Endodermal cell (in vitro differentiated cells): ENCODE results near the gene IQGAP2. TPM values are rescaled to one million over a fixed set of nuclear protein-coding genes. Genes with fewer than 3 reads are reported as not detected.

ENCODE experiments used
- DNase-seq: peaks from one replicate; pipeline ENCODE4 v3.0.0-alpha.2; 2017
- H3K27ac ChIP-seq: 2 replicates; pipeline ENCODE4 v1.5.1; 2013; ENCODE audit warnings: mild to moderate bottlenecking, low read depth, low read length, moderate library complexity
- H3K27me3 ChIP-seq: 2 replicates; pipeline ENCODE4 v1.6.1; 2013; ENCODE audit warnings: mild to moderate bottlenecking, low read length, moderate library complexity; ENCODE audit not compliant: insufficient read depth, control insufficient read depth, poor library complexity, severe bottlenecking
- H3K36me3 ChIP-seq: 2 replicates; pipeline ENCODE4 v1.7.0; 2013; ENCODE audit warnings: mild to moderate bottlenecking, low read length, moderate library complexity; ENCODE audit not compliant: control insufficient read depth, insufficient read depth
- H3K4me1 ChIP-seq: one replicate; pipeline ENCODE4 v1.7.0; 2013; ENCODE audit warnings: low read length; ENCODE audit not compliant: control insufficient read depth, insufficient read depth
- H3K4me3 ChIP-seq: 2 replicates; pipeline ENCODE4 v1.5.1; 2013; ENCODE audit warnings: mild to moderate bottlenecking, low read length, moderate library complexity
- H3K9ac ChIP-seq: 2 replicates; pipeline ENCODE4 v1.6.1; 2013; ENCODE audit warnings: mild to moderate bottlenecking, low read length, moderate library complexity; ENCODE audit not compliant: poor library complexity, severe bottlenecking; ENCODE audit errors: extremely low read depth
- H3K9me3 ChIP-seq: 2 replicates; pipeline ENCODE4 v1.6.1; 2013; ENCODE audit warnings: mild to moderate bottlenecking, low read length, moderate library complexity; ENCODE audit not compliant: control insufficient read depth
- H3K27ac Mint-ChIP-seq: 2 replicates; pipeline ENCODE4 v1.8.0; 2020; ENCODE audit warnings: mixed read lengths
- H3K27me3 Mint-ChIP-seq: 2 replicates; pipeline ENCODE4 v1.8.0; 2021; ENCODE audit warnings: mild to moderate bottlenecking, mixed read lengths; ENCODE audit not compliant: insufficient read depth
- H3K36me3 Mint-ChIP-seq: 2 replicates; pipeline ENCODE4 v1.8.0; 2020; ENCODE audit warnings: low read depth, mixed read lengths
- H3K4me1 Mint-ChIP-seq: 2 replicates; pipeline ENCODE4 v1.8.0; 2020; ENCODE audit warnings: mixed read lengths
- H3K4me3 Mint-ChIP-seq: 2 replicates; pipeline ENCODE4 v1.8.0; 2020; ENCODE audit warnings: mild to moderate bottlenecking, moderate library complexity, mixed read lengths
- H3K9me3 Mint-ChIP-seq: 2 replicates; pipeline ENCODE4 v1.8.0; 2020; ENCODE audit warnings: mild to moderate bottlenecking, mixed read lengths
- CTCF ChIP-seq: fragments of 200-600 bp; sonication (generic); conservative IDR thresholded peaks from 2 replicates; pipeline ENCODE4 v1.5.0; 2021; ENCODE audit warnings: antibody characterized with exemption, mild to moderate bottlenecking
- WGBS, 2 experiments: methylation state at CpG; one replicate each; pipeline versions ENCODE4 v1.1.5 to v1.1.7; 2013; ENCODE audit warnings: missing lambda C conversion rate in 2 of 2, mixed read lengths in 1 of 2; ENCODE audit not compliant: insufficient coverage in 1 of 2, insufficient read length in 1 of 2; 5-methylcytosine and 5-hydroxymethylcytosine counted together
- total RNA-seq, 2 donors: library from RNA; stranded (reverse); fragmentation: NEBNext Ultra II Directional in 1 of 2; extraction: Animal tissue kit (Norgen Biotek cat#: 25700) in 1 of 2; gene quantifications; 2 replicates in 1 of 2; 3 replicates in 1 of 2; pipeline ENCODE4 v1.2.1, GENCODE V29; 2021

Gene IQGAP2
- total RNA-seq, 2 donors from 2014 or later = 8.3 to 19.4 TPM

- H3K4me1 ChIP-seq = peaks cover 7% of the 10 kb centered on the region
- H3K36me3 Mint-ChIP-seq = no peaks in the 10 kb centered on the region
- H3K36me3 ChIP-seq = no peaks in the 10 kb centered on the region
- H3K4me3 ChIP-seq = no peak overlapping the region
- no peaks in the 10 kb centered on the region for H3K9me3 ChIP-seq
- H3K9ac ChIP-seq = no peak overlapping the region
- 80 to 90% methylated on average over 1 to 3 of the region's 3 CpGs for WGBS, 2 experiments
- DNase-seq = no peak
- no peak overlapping the region for H3K27ac ChIP-seq
- no peak overlapping the region for H3K4me3 Mint-ChIP-seq
- no peak overlapping the region for H3K27ac Mint-ChIP-seq
- peaks cover 24% of the 10 kb centered on the region for H3K4me1 Mint-ChIP-seq
- no peaks in the 10 kb centered on the region for H3K27me3 ChIP-seq
- no peak for TF ChIP-seq CTCF
- H3K27me3 Mint-ChIP-seq = peaks cover 7% of the 10 kb centered on the region
- H3K9me3 Mint-ChIP-seq = no peaks in the 10 kb centered on the region
These were observed 26.2 kb upstream of the IQGAP2 start for GRCh38 chr5:76376866-76377230.

DNA sequence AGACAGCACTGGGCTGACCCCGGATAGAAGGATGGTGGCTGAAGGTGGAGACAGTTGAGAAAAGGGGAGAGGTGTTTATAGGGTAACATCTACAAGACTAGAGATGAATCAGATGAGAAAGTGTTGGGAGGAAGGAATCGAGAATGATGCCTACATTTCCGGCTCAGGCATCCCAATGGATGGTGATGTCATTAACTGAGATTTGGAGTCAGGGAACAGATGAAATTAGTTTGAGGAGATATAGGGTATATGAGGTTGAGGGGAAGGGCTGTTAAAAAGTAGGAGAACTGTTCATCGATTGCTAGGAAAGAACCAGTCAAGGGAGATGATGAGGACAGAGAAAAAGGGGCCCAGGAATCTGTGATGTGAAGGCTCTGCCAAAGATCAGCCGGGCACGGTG lies 24.7 kb upstream of the IQGAP2 start:
- 94% methylated on average over 6 of the region's 6 CpGs for WGBS, 2 experiments
- H3K4me3 ChIP-seq = no peak overlapping the region
- no peaks in the 10 kb centered on the region for H3K27me3 ChIP-seq
- DNase-seq = no peak
- no peak overlapping the region for H3K4me3 Mint-ChIP-seq
- H3K4me1 Mint-ChIP-seq = peaks cover 14% of the 10 kb centered on the region
- H3K9me3 ChIP-seq = no peaks in the 10 kb centered on the region
- peaks cover 11% of the 10 kb centered on the region for H3K27me3 Mint-ChIP-seq
- no peaks in the 10 kb centered on the region for H3K9me3 Mint-ChIP-seq
- H3K9ac ChIP-seq = no peak overlapping the region
- no peaks in the 10 kb centered on the region for H3K36me3 ChIP-seq
- no peak overlapping the region for H3K27ac ChIP-seq
- TF ChIP-seq CTCF = no peak
- H3K36me3 Mint-ChIP-seq = no peaks in the 10 kb centered on the region
- peaks cover 7% of the 10 kb centered on the region for H3K4me1 ChIP-seq
- no peak overlapping the region for H3K27ac Mint-ChIP-seq

DNA sequence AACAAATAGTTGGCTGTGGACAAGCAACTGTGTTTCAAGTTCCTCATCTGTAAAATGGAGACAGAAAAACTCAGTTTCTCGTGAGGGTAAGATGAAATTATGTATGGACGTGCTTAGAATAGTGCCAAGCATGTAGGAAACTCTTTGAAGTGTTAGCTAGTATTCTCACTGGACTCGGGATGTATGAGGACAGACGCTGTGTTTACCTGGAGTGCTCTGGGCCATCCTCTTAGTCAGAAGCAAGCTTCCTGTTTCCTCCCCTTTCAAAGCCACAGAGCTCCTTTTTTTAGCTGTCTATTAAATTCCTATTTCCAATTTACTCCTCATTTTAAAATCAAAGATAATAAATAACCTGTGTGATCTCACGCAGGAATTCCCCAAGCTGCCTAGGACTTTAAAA lies 23.8 kb upstream of the IQGAP2 start:
- no peak overlapping the region for H3K27ac Mint-ChIP-seq
- no peak overlapping the region for H3K4me3 Mint-ChIP-seq
- WGBS, 2 experiments = 85 to 90% methylated on average over 4 to 5 of the region's 5 CpGs
- Histone ChIP-seq H3K27me3 (no peaks in the 10 kb centered on the region), H3K36me3 (no peaks in the 10 kb centered on the region), H3K9ac (no peak overlapping the region), H3K9me3 (no peaks in the 10 kb centered on the region), H3K4me1 (peaks cover 7% of the 10 kb centered on the region), H3K4me3 (no peak overlapping the region), H3K27ac (no peak overlapping the region)
- DNase-seq = no peak
- no peaks in the 10 kb centered on the region for H3K9me3 Mint-ChIP-seq
- H3K27me3 Mint-ChIP-seq = peaks cover 11% of the 10 kb centered on the region
- no peak for TF ChIP-seq CTCF
- no peaks in the 10 kb centered on the region for H3K36me3 Mint-ChIP-seq
- H3K4me1 Mint-ChIP-seq = peaks cover 18% of the 10 kb centered on the region
